Measurements from ENCODE around the gene ATXN10.

GRCh38 chr22:45698094-45698493 is 26.5 kb downstream of the ATXN10 start:
- TF ChIP-seq, protein P1, sequence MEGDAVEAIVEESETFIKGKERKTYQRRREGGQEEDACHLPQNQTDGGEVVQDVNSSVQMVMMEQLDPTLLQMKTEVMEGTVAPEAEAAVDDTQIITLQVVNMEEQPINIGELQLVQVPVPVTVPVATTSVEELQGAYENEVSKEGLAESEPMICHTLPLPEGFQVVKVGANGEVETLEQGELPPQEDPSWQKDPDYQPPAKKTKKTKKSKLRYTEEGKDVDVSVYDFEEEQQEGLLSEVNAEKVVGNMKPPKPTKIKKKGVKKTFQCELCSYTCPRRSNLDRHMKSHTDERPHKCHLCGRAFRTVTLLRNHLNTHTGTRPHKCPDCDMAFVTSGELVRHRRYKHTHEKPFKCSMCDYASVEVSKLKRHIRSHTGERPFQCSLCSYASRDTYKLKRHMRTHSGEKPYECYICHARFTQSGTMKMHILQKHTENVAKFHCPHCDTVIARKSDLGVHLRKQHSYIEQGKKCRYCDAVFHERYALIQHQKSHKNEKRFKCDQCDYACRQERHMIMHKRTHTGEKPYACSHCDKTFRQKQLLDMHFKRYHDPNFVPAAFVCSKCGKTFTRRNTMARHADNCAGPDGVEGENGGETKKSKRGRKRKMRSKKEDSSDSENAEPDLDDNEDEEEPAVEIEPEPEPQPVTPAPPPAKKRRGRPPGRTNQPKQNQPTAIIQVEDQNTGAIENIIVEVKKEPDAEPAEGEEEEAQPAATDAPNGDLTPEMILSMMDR (conservative IDR thresholded peaks at IDR 0.05; ENCODE audit: low read length): no peak
- TF ChIP-seq EZH2phosphoT487 (IDR thresholded peaks at IDR 0.05; ENCODE audit: borderline replicate concordance): no peak
